ENCODE results near the gene CDY2B. TPM values are rescaled to one million over a fixed set of nuclear protein-coding genes. Genes with fewer than 3 reads are reported as not detected.

Gene CDY2B
- total RNA-seq: not detected in 2 replicates

DNA sequence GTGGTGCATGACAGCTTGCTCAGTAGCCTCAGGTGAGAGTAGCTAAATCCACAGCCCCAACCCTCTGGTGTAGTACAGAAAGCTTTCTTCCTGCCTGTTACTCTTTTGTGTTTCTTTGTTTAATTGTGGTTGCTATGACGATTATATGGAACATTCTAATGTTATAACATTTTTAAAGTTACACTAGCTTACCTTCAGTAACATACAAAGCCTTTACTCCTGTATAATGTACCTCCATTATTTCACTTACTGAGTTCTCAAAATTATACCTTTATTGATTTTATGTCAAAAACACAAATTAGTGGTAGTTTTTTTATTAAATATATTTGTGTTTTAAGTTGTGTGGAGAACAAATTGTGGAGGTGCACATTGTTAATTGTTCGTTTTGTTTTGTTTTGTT, at the start of gene CDY2B:
TSS of gene CDY2B (minus strand) at position 101 of the 400 bp plus-strand sequence. CDS start 328 bp downstream, outside the sequence.

Other genes with a start within 250 kb of the CDY2B start
- gene CDY2A, start 145.6 kb upstream of the CDY2B start, total RNA-seq: not detected in 2 replicates

All from bronchus fibroblast of lung (primary cell).